HG03060 (cell line): ENCODE measurements around the gene CCDC192.
"Not testable (repeated sequence)": the region's sequence is repeated elsewhere in the genome, so short reads cannot be mapped to it uniquely, and the experiment has no call there.

Experiments used
- ATAC-seq: cut with Tn5 transposase; IDR thresholded peaks from one replicate; pipeline ENCODE4 v1.9.1; 2021; ENCODE audit warnings: low read depth, moderate number of reproducible peaks; ENCODE audit not compliant: unreplicated experiment

The CCDC192 gene

GRCh38 chr5:127702926-127703561, at the start of gene CCDC192:
CCDC192 (plus strand) TSS chr5:127703391; CDS start chr5:127703446, 55 bp downstream.
- ATAC-seq: no peak

GRCh38 chr5:127656825-127657224, 46.4 kb upstream of the CCDC192 start:
- ATAC-seq: no peak

- no peak for ATAC-seq
Measured at GRCh38 chr5:127660047-127660733, 43.0 kb upstream of the CCDC192 start.

- no peak for ATAC-seq
Measured at GRCh38 chr5:127664093-127664492, 39.1 kb upstream of the CCDC192 start.

GRCh38 chr5:127665641-127666040, 37.5 kb upstream of the CCDC192 start:
- no peak for ATAC-seq

GRCh38 chr5:127666043-127666716, 37.0 kb upstream of the CCDC192 start:
- ATAC-seq: no peak

GRCh38 chr5:127667926-127668325, 35.3 kb upstream of the CCDC192 start:
- no peak for ATAC-seq

- ATAC-seq: no peak
Measured at GRCh38 chr5:127671218-127671617, 32.0 kb upstream of the CCDC192 start.

GRCh38 chr5:127673117-127673800, 29.9 kb upstream of the CCDC192 start:
- no peak for ATAC-seq

GRCh38 chr5:127676951-127677350, 26.2 kb upstream of the CCDC192 start:
- not testable (repeated sequence) for ATAC-seq

GRCh38 chr5:127679691-127680330, 23.4 kb upstream of the CCDC192 start:
- not testable (repeated sequence) for ATAC-seq

- no peak for ATAC-seq
Measured at GRCh38 chr5:127680595-127680994, 22.6 kb upstream of the CCDC192 start.

GRCh38 chr5:127683008-127683407, 20.2 kb upstream of the CCDC192 start:
- ATAC-seq: no peak

- no peak for ATAC-seq
Measured at GRCh38 chr5:127684726-127685467, 18.3 kb upstream of the CCDC192 start.

GRCh38 chr5:127685662-127686061, 17.5 kb upstream of the CCDC192 start:
- ATAC-seq: no peak

GRCh38 chr5:127686424-127686823, 16.8 kb upstream of the CCDC192 start:
- ATAC-seq: no peak

- no peak for ATAC-seq
Measured at GRCh38 chr5:127694518-127695171, 8.5 kb upstream of the CCDC192 start.

- no peak for ATAC-seq
Measured at GRCh38 chr5:127695346-127695745, 7.8 kb upstream of the CCDC192 start.

- ATAC-seq: no peak
Measured at GRCh38 chr5:127696683-127697082, 6.5 kb upstream of the CCDC192 start.
